ENCODE measurements around the gene NUP153. TPM values are rescaled to one million over a fixed set of nuclear protein-coding genes. Genes with fewer than 3 reads are reported as not detected.

NUP153 gene
- total and polyA plus RNA-seq, 2 donors from 2014 or later: 4.9 to 31.3 TPM

DNA sequence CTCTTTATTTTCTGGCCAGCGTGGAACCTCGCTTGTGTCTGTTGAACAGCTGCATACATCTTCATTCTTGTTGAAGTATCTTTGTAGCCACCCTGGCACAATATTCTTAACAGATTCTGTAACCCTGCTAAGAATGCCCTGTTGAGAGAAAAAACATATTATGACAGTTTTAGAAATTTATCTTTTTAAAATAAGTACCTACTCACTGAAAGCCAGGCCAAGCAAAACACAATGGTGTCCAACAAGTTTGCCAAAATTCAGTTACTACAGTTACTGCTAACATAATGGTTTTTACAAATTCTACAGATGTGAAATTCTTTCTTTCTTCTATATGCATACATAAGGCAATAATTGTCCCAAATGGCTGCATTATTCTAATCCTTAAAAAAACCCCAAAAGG, 18.2 kb downstream of the NUP153 start:
- H3K27ac ChIP-seq (ENCODE audit: low read depth in 2 of 2, low read length in 2 of 2): no peak overlapping the region
- no peak for TF ChIP-seq CTCF (IDR thresholded peaks at IDR 0.05; ENCODE audit: borderline replicate concordance, extremely low read depth, insufficient read depth)
- H3K9me3 ChIP-seq (ENCODE audit: control insufficient read depth in 2 of 3, insufficient read depth in 1 of 3, low read length in 3 of 3): no peaks in the 10 kb centered on the region
- H3K9ac ChIP-seq (ENCODE audit: low read length in 3 of 3): no peak overlapping the region
- FAIRE-seq (no peak), DNase-seq (no peak)
- peaks cover 0 to 2% (median 0%) of the 10 kb centered on the region in 3 donors for H3K4me1 ChIP-seq (ENCODE audit: control insufficient read depth in 2 of 3, insufficient read depth in 2 of 3, low read depth in 1 of 3, low read length in 3 of 3)
- intact Hi-C loops (cut with DNase I): no loop called here
- H3K4me3 ChIP-seq (ENCODE audit: low read length in 3 of 3): no peak overlapping the region
- H3K27me3 ChIP-seq (ENCODE audit: control insufficient read depth, insufficient read depth, low read length): no peaks in the 10 kb centered on the region
- H3K36me3 ChIP-seq (ENCODE audit: control insufficient read depth in 2 of 3, insufficient read depth in 3 of 3, low read length in 3 of 3): peaks cover 0 to 3% (median 2%) of the 10 kb centered on the region in 3 donors

DNA sequence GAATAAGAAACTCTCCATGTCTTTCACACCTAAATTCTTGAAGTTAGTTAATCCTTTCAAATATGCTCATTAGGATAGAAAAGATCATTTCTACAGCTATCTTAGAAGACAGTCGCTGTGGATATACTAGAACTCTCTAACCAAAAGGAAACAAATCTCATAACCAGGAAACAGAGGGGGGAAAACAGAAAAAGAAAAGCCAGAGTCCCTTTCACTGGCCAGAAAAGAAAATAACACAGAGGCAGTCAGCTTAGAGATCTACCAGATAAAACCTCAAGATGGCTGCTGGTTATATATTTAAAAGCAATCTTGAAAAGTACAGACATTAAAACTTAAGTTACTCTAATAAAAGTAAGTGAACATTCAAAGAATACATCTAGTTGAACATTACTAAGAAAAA, 19.6 kb downstream of the NUP153 start:
- H3K9me3 ChIP-seq (ENCODE audit: control insufficient read depth in 2 of 3, insufficient read depth in 1 of 3, low read length in 3 of 3): no peaks in the 10 kb centered on the region
- no peak for DNase-seq
- H3K4me1 ChIP-seq (ENCODE audit: control insufficient read depth in 2 of 3, insufficient read depth in 2 of 3, low read depth in 1 of 3, low read length in 3 of 3): no peaks in the 10 kb centered on the region
- FAIRE-seq: no peak
- no peaks in the 10 kb centered on the region for H3K27me3 ChIP-seq (ENCODE audit: control insufficient read depth, insufficient read depth, low read length)
- no peak overlapping the region for H3K27ac ChIP-seq (ENCODE audit: low read depth in 2 of 2, low read length in 2 of 2)
- no peak overlapping the region for H3K4me3 ChIP-seq (ENCODE audit: low read length in 3 of 3)
- H3K9ac ChIP-seq (ENCODE audit: low read length in 3 of 3): no peak overlapping the region
- intact Hi-C loops (cut with DNase I): no loop called here
- no peak for TF ChIP-seq CTCF (IDR thresholded peaks at IDR 0.05; ENCODE audit: borderline replicate concordance, extremely low read depth, insufficient read depth)
- peaks cover 0 to 6% (median 2%) of the 10 kb centered on the region in 3 donors for H3K36me3 ChIP-seq (ENCODE audit: control insufficient read depth in 2 of 3, insufficient read depth in 3 of 3, low read length in 3 of 3)

- FAIRE-seq: no peak
- intact Hi-C loops (cut with DNase I): no loop called here
- Histone ChIP-seq H3K27ac (ENCODE audit: low read depth in 2 of 2, low read length in 2 of 2) (no peak overlapping the region), H3K27me3 (ENCODE audit: control insufficient read depth, insufficient read depth, low read length) (no peaks in the 10 kb centered on the region), H3K36me3 (ENCODE audit: control insufficient read depth in 2 of 3, insufficient read depth in 3 of 3, low read length in 3 of 3) (peaks cover 0 to 6% (median 2%) of the 10 kb centered on the region in 3 donors), H3K4me3 (ENCODE audit: low read length in 3 of 3) (no peak overlapping the region), H3K4me1 (ENCODE audit: control insufficient read depth in 2 of 3, insufficient read depth in 2 of 3, low read depth in 1 of 3, low read length in 3 of 3) (peaks cover 0 to 5% (median 0%) of the 10 kb centered on the region in 3 donors), H3K9me3 (ENCODE audit: control insufficient read depth in 2 of 3, insufficient read depth in 1 of 3, low read length in 3 of 3) (no peaks in the 10 kb centered on the region), H3K9ac (ENCODE audit: low read length in 3 of 3) (no peak overlapping the region)
- no peak for DNase-seq
- TF ChIP-seq CTCF (IDR thresholded peaks at IDR 0.05; ENCODE audit: borderline replicate concordance, extremely low read depth, insufficient read depth): no peak
These were observed 22.6 kb downstream of the NUP153 start for GRCh38 chr6:17684134-17684533.

DNA sequence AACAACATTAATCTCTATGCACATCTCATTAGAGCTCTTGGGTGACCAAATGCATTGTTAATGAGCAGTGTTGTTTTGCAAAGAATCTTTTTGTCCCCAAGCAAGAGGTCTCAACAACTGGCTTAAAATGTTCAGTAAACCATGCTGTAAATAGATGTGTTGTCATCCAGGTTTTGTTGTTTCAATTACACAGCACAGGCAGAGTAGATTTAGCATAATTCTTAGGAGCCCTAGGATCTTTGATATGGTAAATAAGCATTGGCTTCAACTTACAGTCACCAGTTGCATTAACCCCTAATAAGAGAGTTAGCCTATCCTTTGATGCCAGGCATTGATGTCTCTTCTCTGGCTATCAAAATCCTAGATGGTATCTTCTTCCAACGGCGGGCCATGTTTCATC, 23.3 kb downstream of the NUP153 start:
- peaks cover 0 to 5% (median 0%) of the 10 kb centered on the region in 3 donors for H3K4me1 ChIP-seq (ENCODE audit: control insufficient read depth in 2 of 3, insufficient read depth in 2 of 3, low read depth in 1 of 3, low read length in 3 of 3)
- peaks cover 0 to 6% (median 2%) of the 10 kb centered on the region in 3 donors for H3K36me3 ChIP-seq (ENCODE audit: control insufficient read depth in 2 of 3, insufficient read depth in 3 of 3, low read length in 3 of 3)
- no peak for FAIRE-seq
- H3K4me3 ChIP-seq (ENCODE audit: low read length in 3 of 3): no peak overlapping the region
- no peak overlapping the region for H3K27ac ChIP-seq (ENCODE audit: low read depth in 2 of 2, low read length in 2 of 2)
- H3K9ac ChIP-seq (ENCODE audit: low read length in 3 of 3): no peak overlapping the region
- DNase-seq: no peak
- no peak for TF ChIP-seq CTCF (IDR thresholded peaks at IDR 0.05; ENCODE audit: borderline replicate concordance, extremely low read depth, insufficient read depth)
- intact Hi-C loops (cut with DNase I): no loop called here
- no peaks in the 10 kb centered on the region for H3K9me3 ChIP-seq (ENCODE audit: control insufficient read depth in 2 of 3, insufficient read depth in 1 of 3, low read length in 3 of 3)
- H3K27me3 ChIP-seq (ENCODE audit: control insufficient read depth, insufficient read depth, low read length): no peaks in the 10 kb centered on the region

Data from kidney (tissue), 14 donors.